HEK293 (cell line): ENCODE data around the gene RCN2.

Source experiments
- BCL11B ChIP-seq: fragments of 450-650 bp; formaldehyde crosslinking; IDR thresholded peaks from 2 replicates; pipeline ENCODE4 v1.5.1; 2016; ENCODE audit warnings: low read depth, missing biosample characterization, missing genetic modification characterization
- HOXA7 ChIP-seq: sonication (generic); formaldehyde crosslinking; IDR thresholded peaks from 2 replicates; pipeline ENCODE4 v1.8.1; 2022; ENCODE audit warnings: missing genetic modification reagents, borderline replicate concordance
- MEIS1 ChIP-seq: sonication (generic); formaldehyde crosslinking; IDR thresholded peaks from 2 replicates; pipeline ENCODE4 v1.8.1; 2022; ENCODE audit warnings: missing genetic modification reagents, mild to moderate bottlenecking, borderline replicate concordance
- RBAK ChIP-seq: fragments of 450-650 bp; formaldehyde crosslinking; IDR thresholded peaks from 2 replicates; pipeline ENCODE4 v1.5.1; 2016; ENCODE audit warnings: missing biosample characterization, missing genetic modification characterization
- TRIM28 ChIP-seq: IDR thresholded peaks from 2 replicates; pipeline ENCODE4 v1.6.1; 2011; ENCODE audit warnings: low read length, control low read depth, borderline replicate concordance
- YY1 ChIP-seq: fragments of 450-650 bp; formaldehyde crosslinking; IDR thresholded peaks from 2 replicates; pipeline ENCODE4 v1.5.1; 2018; ENCODE audit warnings: missing biosample characterization, missing genetic modification characterization
- ZEB2 ChIP-seq: fragments of 450-650 bp; formaldehyde crosslinking; IDR thresholded peaks from 2 replicates; pipeline ENCODE4 v1.5.1; 2016; ENCODE audit warnings: missing biosample characterization, missing genetic modification characterization
- ZNF114 ChIP-seq: fragments of 450-650 bp; formaldehyde crosslinking; IDR thresholded peaks from 2 replicates; pipeline ENCODE4 v1.5.0; 2017; ENCODE audit warnings: missing biosample characterization, missing genetic modification characterization
- ZNF155 ChIP-seq: fragments of 450-650 bp; formaldehyde crosslinking; IDR thresholded peaks from 2 replicates; pipeline ENCODE4 v1.5.1; 2016; ENCODE audit warnings: missing biosample characterization, missing genetic modification characterization
- ZNF214 ChIP-seq: fragments of 450-650 bp; formaldehyde crosslinking; IDR thresholded peaks from 2 replicates; pipeline ENCODE4 v1.5.1; 2017; ENCODE audit warnings: missing biosample characterization, mild to moderate bottlenecking, missing genetic modification characterization, borderline replicate concordance
- ZNF24 ChIP-seq: fragments of 450-650 bp; formaldehyde crosslinking; IDR thresholded peaks from 2 replicates; pipeline ENCODE4 v1.5.1; 2016; ENCODE audit warnings: missing biosample characterization, missing genetic modification characterization
- ZNF366 ChIP-seq: fragments of 450-650 bp; formaldehyde crosslinking; conservative IDR thresholded peaks from 2 replicates; pipeline ENCODE4 v1.5.1; 2016; ENCODE audit warnings: missing biosample characterization, missing genetic modification characterization
- ZNF426 ChIP-seq: fragments of 450-650 bp; formaldehyde crosslinking; IDR thresholded peaks from 2 replicates; pipeline ENCODE4 v1.5.1; 2017; ENCODE audit warnings: missing biosample characterization, missing genetic modification characterization, mild to moderate bottlenecking, inconsistent platforms, moderate library complexity
- ZNF521 ChIP-seq: fragments of 450-650 bp; formaldehyde crosslinking; IDR thresholded peaks from 2 replicates; pipeline ENCODE4 v1.5.1; 2017; ENCODE audit warnings: missing biosample characterization, mild to moderate bottlenecking, missing genetic modification characterization
- ZNF530 ChIP-seq: fragments of 450-650 bp; formaldehyde crosslinking; IDR thresholded peaks from 2 replicates; pipeline ENCODE4 v1.5.1; 2016; ENCODE audit warnings: low read depth, missing biosample characterization, missing genetic modification characterization
- ZNF558 ChIP-seq: fragments of 450-650 bp; formaldehyde crosslinking; IDR thresholded peaks from 2 replicates; pipeline ENCODE4 v1.5.1; 2016; ENCODE audit warnings: missing biosample characterization, missing genetic modification characterization
- ZNF560 ChIP-seq: fragments of 450-650 bp; formaldehyde crosslinking; IDR thresholded peaks from 2 replicates; pipeline ENCODE4 v1.5.1; 2017; ENCODE audit warnings: missing biosample characterization, missing genetic modification characterization, borderline replicate concordance
- ZNF561 ChIP-seq: fragments of 450-650 bp; IDR thresholded peaks from 2 replicates; pipeline ENCODE4 v1.5.1; 2018; ENCODE audit warnings: missing biosample characterization, missing genetic modification characterization, borderline replicate concordance
- ZNF600 ChIP-seq: fragments of 450-650 bp; formaldehyde crosslinking; IDR thresholded peaks from 2 replicates; pipeline ENCODE4 v1.5.1; 2016; ENCODE audit warnings: missing biosample characterization, missing genetic modification characterization
- ZNF629 ChIP-seq: fragments of 450-650 bp; formaldehyde crosslinking; IDR thresholded peaks from 2 replicates; pipeline ENCODE4 v1.5.1; 2017; ENCODE audit warnings: missing biosample characterization, missing genetic modification characterization
- ZNF664 ChIP-seq: fragments of 450-650 bp; formaldehyde crosslinking; IDR thresholded peaks from 2 replicates; pipeline ENCODE4 v1.5.1; 2016; ENCODE audit warnings: missing biosample characterization, missing genetic modification characterization
- ZNF776 ChIP-seq: fragments of 450-650 bp; formaldehyde crosslinking; IDR thresholded peaks from 2 replicates; pipeline ENCODE4 v1.5.0; 2017; ENCODE audit warnings: missing biosample characterization, missing genetic modification characterization, borderline replicate concordance
- ZNF830 ChIP-seq: fragments of 450-650 bp; IDR thresholded peaks from 2 replicates; pipeline ENCODE4 v1.5.0; 2018; ENCODE audit warnings: missing biosample characterization, missing genetic modification characterization, low read depth, mild to moderate bottlenecking, moderate library complexity
- ZSCAN16 ChIP-seq: fragments of 450-650 bp; formaldehyde crosslinking; IDR thresholded peaks from 2 replicates; pipeline ENCODE4 v1.5.1; 2016; ENCODE audit warnings: missing biosample characterization, missing genetic modification characterization
- TF ChIP-seq, protein P1 (sequence below): fragments of 450-650 bp; formaldehyde crosslinking; IDR thresholded peaks from 2 replicates; pipeline ENCODE4 v1.5.1; 2016; ENCODE audit warnings: missing biosample characterization, missing genetic modification characterization
- TF ChIP-seq, protein P2 (sequence below): fragments of 450-650 bp; formaldehyde crosslinking; optimal IDR thresholded peaks from 2 replicates; pipeline ENCODE3; 2016; ENCODE audit warnings: missing biosample characterization, mild to moderate bottlenecking, missing genetic modification characterization
- TF ChIP-seq, protein P3 (sequence below): fragments of 450-650 bp; formaldehyde crosslinking; IDR thresholded peaks from 2 replicates; pipeline ENCODE4 v1.5.1; 2017; ENCODE audit warnings: missing biosample characterization, missing genetic modification characterization
- TF ChIP-seq, protein P4 (sequence below): sonication (generic); formaldehyde crosslinking; IDR thresholded peaks from 2 replicates; pipeline ENCODE4 v1.8.1; 2022; ENCODE audit warnings: mild to moderate bottlenecking, moderate library complexity, missing genetic modification reagents

RCN2 gene

DNA sequence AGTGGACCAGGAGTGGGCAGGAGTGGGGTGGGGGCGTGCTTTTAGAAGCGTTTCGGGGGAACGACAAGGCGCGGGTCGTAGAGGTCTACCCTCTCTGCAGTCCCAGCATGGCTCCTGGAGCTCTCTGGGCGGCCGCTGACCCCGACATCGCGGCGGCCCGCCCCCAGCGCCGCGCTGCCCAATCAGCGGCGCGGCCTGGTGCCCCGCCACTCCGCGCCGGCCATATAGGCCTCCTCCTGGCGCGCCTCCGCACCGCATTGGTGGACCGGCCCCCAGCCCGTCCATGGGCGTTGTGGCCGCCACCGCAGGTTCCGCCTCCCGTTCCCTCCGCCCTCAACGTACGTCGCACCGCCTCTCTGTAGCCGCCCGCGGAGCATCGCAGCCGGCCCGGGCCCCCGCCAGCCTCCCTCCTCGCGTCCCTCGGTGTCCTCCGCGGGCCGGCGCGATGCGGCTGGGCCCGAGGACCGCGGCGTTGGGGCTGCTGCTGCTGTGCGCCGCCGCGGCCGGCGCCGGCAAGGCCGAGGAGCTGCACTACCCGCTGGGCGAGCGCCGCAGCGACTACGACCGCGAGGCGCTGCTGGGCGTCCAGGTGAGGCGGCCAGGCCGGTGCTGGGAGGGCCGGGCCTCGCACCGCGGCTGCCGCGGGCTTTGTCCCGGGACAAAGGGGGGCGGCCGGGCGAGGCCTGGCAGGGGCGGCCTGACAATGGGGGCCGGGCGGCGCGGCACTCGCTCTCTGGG, at the start of gene RCN2 (continued):
- TF ChIP-seq ZNF558 (tag by site-specific recombination) (no peak), ZNF530 (tag by site-specific recombination) (no peak), ZNF214 (tag by site-specific recombination) (no peak), ZNF114 (tag by site-specific recombination) (no peak), ZNF521 (no peak), ZNF426 (tag by site-specific recombination) (no peak), MEIS1 (peak; percentile 59; the same call in 1 of the 2 replicates), ZNF664 (tag by site-specific recombination) (no peak), ZNF560 (no peak), ZNF24 (tag by site-specific recombination) (no peak), ZEB2 (tag by site-specific recombination) (no peak), ZNF776 (tag by site-specific recombination) (no peak), RBAK (tag by site-specific recombination) (no peak), ZNF629 (tag by site-specific recombination) (no peak), ZNF561 (0 out of 2 replicates have a peak, but pooled peaks have one; percentile 23), ZNF830 (tag by site-specific recombination) (no peak), ZSCAN16 (tag by site-specific recombination) (no peak), BCL11B (tag by site-specific recombination) (no peak), YY1 (tag by site-specific recombination) (0 out of 2 replicates have a peak, but pooled peaks have one; percentile 16), ZNF155 (tag by site-specific recombination) (no peak), ZNF366 (tag by site-specific recombination) (no peak), HOXA7 (CRISPR knock-in tag) (peak; percentile 71; the same call in 1 of the 2 replicates), TRIM28 (no peak), ZNF600 (tag by site-specific recombination) (no peak)
- TF ChIP-seq, protein P1, sequence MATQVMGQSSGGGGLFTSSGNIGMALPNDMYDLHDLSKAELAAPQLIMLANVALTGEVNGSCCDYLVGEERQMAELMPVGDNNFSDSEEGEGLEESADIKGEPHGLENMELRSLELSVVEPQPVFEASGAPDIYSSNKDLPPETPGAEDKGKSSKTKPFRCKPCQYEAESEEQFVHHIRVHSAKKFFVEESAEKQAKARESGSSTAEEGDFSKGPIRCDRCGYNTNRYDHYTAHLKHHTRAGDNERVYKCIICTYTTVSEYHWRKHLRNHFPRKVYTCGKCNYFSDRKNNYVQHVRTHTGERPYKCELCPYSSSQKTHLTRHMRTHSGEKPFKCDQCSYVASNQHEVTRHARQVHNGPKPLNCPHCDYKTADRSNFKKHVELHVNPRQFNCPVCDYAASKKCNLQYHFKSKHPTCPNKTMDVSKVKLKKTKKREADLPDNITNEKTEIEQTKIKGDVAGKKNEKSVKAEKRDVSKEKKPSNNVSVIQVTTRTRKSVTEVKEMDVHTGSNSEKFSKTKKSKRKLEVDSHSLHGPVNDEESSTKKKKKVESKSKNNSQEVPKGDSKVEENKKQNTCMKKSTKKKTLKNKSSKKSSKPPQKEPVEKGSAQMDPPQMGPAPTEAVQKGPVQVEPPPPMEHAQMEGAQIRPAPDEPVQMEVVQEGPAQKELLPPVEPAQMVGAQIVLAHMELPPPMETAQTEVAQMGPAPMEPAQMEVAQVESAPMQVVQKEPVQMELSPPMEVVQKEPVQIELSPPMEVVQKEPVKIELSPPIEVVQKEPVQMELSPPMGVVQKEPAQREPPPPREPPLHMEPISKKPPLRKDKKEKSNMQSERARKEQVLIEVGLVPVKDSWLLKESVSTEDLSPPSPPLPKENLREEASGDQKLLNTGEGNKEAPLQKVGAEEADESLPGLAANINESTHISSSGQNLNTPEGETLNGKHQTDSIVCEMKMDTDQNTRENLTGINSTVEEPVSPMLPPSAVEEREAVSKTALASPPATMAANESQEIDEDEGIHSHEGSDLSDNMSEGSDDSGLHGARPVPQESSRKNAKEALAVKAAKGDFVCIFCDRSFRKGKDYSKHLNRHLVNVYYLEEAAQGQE (tag by site-specific recombination) = no peak
- TF ChIP-seq, protein P2, sequence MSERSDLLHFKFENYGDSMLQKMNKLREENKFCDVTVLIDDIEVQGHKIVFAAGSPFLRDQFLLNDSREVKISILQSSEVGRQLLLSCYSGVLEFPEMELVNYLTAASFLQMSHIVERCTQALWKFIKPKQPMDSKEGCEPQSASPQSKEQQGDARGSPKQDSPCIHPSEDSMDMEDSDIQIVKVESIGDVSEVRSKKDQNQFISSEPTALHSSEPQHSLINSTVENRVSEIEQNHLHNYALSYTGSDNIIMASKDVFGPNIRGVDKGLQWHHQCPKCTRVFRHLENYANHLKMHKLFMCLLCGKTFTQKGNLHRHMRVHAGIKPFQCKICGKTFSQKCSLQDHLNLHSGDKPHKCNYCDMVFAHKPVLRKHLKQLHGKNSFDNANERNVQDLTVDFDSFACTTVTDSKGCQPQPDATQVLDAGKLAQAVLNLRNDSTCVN (tag by site-specific recombination) = peak; percentile 83
- TF ChIP-seq, protein P3, sequence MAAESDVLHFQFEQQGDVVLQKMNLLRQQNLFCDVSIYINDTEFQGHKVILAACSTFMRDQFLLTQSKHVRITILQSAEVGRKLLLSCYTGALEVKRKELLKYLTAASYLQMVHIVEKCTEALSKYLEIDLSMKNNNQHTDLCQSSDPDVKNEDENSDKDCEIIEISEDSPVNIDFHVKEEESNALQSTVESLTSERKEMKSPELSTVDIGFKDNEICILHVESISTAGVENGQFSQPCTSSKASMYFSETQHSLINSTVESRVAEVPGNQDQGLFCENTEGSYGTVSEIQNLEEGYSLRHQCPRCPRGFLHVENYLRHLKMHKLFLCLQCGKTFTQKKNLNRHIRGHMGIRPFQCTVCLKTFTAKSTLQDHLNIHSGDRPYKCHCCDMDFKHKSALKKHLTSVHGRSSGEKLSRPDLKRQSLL = no peak
- TF ChIP-seq, protein P4, sequence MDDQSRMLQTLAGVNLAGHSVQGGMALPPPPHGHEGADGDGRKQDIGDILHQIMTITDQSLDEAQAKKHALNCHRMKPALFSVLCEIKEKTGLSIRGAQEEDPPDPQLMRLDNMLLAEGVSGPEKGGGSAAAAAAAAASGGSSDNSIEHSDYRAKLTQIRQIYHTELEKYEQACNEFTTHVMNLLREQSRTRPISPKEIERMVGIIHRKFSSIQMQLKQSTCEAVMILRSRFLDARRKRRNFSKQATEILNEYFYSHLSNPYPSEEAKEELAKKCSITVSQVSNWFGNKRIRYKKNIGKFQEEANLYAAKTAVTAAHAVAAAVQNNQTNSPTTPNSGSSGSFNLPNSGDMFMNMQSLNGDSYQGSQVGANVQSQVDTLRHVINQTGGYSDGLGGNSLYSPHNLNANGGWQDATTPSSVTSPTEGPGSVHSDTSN = no peak
